GM23338 (cell line): Measurements from ENCODE around the gene AKAP13. TPM values are rescaled to one million over a fixed set of nuclear protein-coding genes. Genes with fewer than 3 reads are reported as not detected.

Source experiments
- ATAC-seq: fragments of 200-7000 bp; cut with Tn5 transposase; 3 replicates; pipeline ENCODE4 v1.9.1; 2020
- DNase-seq: peaks from one replicate; pipeline ENCODE4 v3.0.0-alpha.2; 2015; ENCODE audit warnings: low spot score
- H2AFZ ChIP-seq: fragments of 200-600 bp; sonication (generic); 2 replicates; pipeline ENCODE4 v1.8.0; 2016; ENCODE audit warnings: antibody characterized with exemption, mild to moderate bottlenecking, moderate library complexity
- H3F3A ChIP-seq: fragments of 200-600 bp; sonication (generic); replicated peaks from 2 replicates; pipeline ENCODE4 v1.8.0; 2017; ENCODE audit warnings: antibody characterized with exemption, mixed run types, low read depth
- H3K27ac ChIP-seq: fragments of 200-600 bp; sonication (generic); 2 replicates; pipeline ENCODE4 v1.6.1; 2016; ENCODE audit warnings: low read depth
- H3K27me3 ChIP-seq: fragments of 200-600 bp; sonication (generic); 2 replicates; pipeline ENCODE4 v1.8.0; 2016; ENCODE audit warnings: mild to moderate bottlenecking, mixed run types, moderate library complexity; ENCODE audit not compliant: insufficient read depth
- H3K36me3 ChIP-seq: fragments of 200-600 bp; sonication (generic); 2 replicates; pipeline ENCODE4 v1.8.0; 2016; ENCODE audit warnings: mild to moderate bottlenecking; ENCODE audit not compliant: insufficient read depth
- H3K4me1 ChIP-seq: fragments of 200-600 bp; sonication (generic); 2 replicates; pipeline ENCODE4 v1.8.0; 2016; ENCODE audit warnings: mild to moderate bottlenecking, moderate library complexity; ENCODE audit not compliant: insufficient read depth
- H3K4me2 ChIP-seq: fragments of 200-600 bp; sonication (generic); 2 replicates; pipeline ENCODE4 v1.7.1; 2017; ENCODE audit warnings: mixed run types
- H3K4me3 ChIP-seq: fragments of 200-600 bp; sonication (generic); 2 replicates; pipeline ENCODE4 v1.6.1; 2016; ENCODE audit warnings: mixed run types
- H3K79me2 ChIP-seq: fragments of 200-600 bp; sonication (generic); replicated peaks from 2 replicates; pipeline ENCODE4 v1.8.0; 2017; ENCODE audit warnings: mild to moderate bottlenecking; ENCODE audit not compliant: insufficient read depth
- H3K9me2 ChIP-seq: fragments of 200-600 bp; sonication (generic); 2 replicates; pipeline ENCODE4 v1.8.0; 2017; ENCODE audit not compliant: insufficient read depth
- H4K20me1 ChIP-seq: fragments of 200-600 bp; sonication (generic); replicated peaks from 2 replicates; pipeline ENCODE4 v1.8.0; 2017; ENCODE audit warnings: mild to moderate bottlenecking; ENCODE audit not compliant: insufficient read depth
- H3K27ac Mint-ChIP-seq: 2 replicates; pipeline ENCODE4 v1.8.0; 2020; ENCODE audit warnings: inconsistent platforms, mild to moderate bottlenecking, moderate library complexity, mixed read lengths
- H3K27me3 Mint-ChIP-seq: 3 replicates; pipeline ENCODE4 v1.8.0; 2022; ENCODE audit warnings: low read depth, mild to moderate bottlenecking, moderate library complexity, mixed read lengths, inconsistent platforms; ENCODE audit not compliant: insufficient read depth, poor library complexity
- H3K36me3 Mint-ChIP-seq: 3 replicates; pipeline ENCODE4 v1.8.0; 2021; ENCODE audit warnings: low read depth, mild to moderate bottlenecking, inconsistent platforms, moderate library complexity, mixed read lengths
- H3K4me1 Mint-ChIP-seq: 3 replicates; pipeline ENCODE4 v1.8.0; 2020; ENCODE audit warnings: mild to moderate bottlenecking, inconsistent platforms, mixed read lengths
- H3K4me3 Mint-ChIP-seq: 3 replicates; pipeline ENCODE4 v1.8.0; 2021; ENCODE audit warnings: moderate library complexity, mild to moderate bottlenecking, inconsistent platforms, mixed read lengths
- H3K9me3 Mint-ChIP-seq: 3 replicates; pipeline ENCODE4 v1.8.0; 2020; ENCODE audit warnings: moderate library complexity, mild to moderate bottlenecking, inconsistent platforms, mixed read lengths
- CREB1 ChIP-seq: fragments of 250-450 bp; sonication (Bioruptor Pico); IDR thresholded peaks from 2 replicates; pipeline ENCODE4 v1.5.0; 2020; ENCODE audit warnings: low read depth, mild to moderate bottlenecking, moderate library complexity
- CTCF ChIP-seq, 2 experiments: fragments of 200-600 bp in 1 of 2; sonication (generic) in 1 of 2; conservative IDR thresholded peaks; 2 replicates each; pipeline versions ENCODE4 v1.5.1 to v1.6.1; 2016 to 2017; ENCODE audit warnings: antibody characterized with exemption in 2 of 2, low read depth in 2 of 2, mild to moderate bottlenecking in 2 of 2, moderate library complexity in 1 of 2
- ETS1 ChIP-seq: IDR thresholded peaks from 2 replicates; pipeline ENCODE4 v1.6.1; 2016; ENCODE audit warnings: antibody characterized with exemption
- EZH2phosphoT487 ChIP-seq: fragments of 200-600 bp; sonication (generic); IDR thresholded peaks from one replicate; pipeline ENCODE4 v1.8.1; 2018; ENCODE audit warnings: antibody characterized with exemption; ENCODE audit not compliant: unreplicated experiment
- JUNB ChIP-seq: IDR thresholded peaks from one replicate; pipeline ENCODE4 v1.6.1; 2016; ENCODE audit warnings: antibody characterized with exemption; ENCODE audit not compliant: unreplicated experiment
- NANOG ChIP-seq: IDR thresholded peaks from 2 replicates; pipeline ENCODE4 v1.6.1; 2016; ENCODE audit warnings: antibody characterized with exemption, borderline replicate concordance
- POLR2AphosphoS5 ChIP-seq: IDR thresholded peaks from 2 replicates; pipeline ENCODE4 v1.6.1; 2016; ENCODE audit warnings: antibody characterized with exemption, low read depth
- REST ChIP-seq: IDR thresholded peaks from one replicate; pipeline ENCODE4 v1.6.1; 2018; ENCODE audit warnings: antibody characterized with exemption; ENCODE audit not compliant: unreplicated experiment
- ZNF114 ChIP-seq: fragments of 250-450 bp; sonication (Bioruptor Pico); IDR thresholded peaks from 2 replicates; pipeline ENCODE4 v1.5.0; 2020; ENCODE audit warnings: mild to moderate bottlenecking, moderate library complexity
- ZNF331 ChIP-seq: fragments of 250-450 bp; sonication (Bioruptor Pico); IDR thresholded peaks from 2 replicates; pipeline ENCODE4 v1.5.0; 2020; ENCODE audit warnings: low read depth, mild to moderate bottlenecking, moderate library complexity
- polyA plus RNA-seq: library from polyadenylated mRNA; unstranded; fragments of >200 nt; fragmentation: Nextera tagmentation; extraction: Ambion mirVana; gene quantifications from 2 replicates; pipeline ENCODE4 v1.2.1, GENCODE V29; 2016
- total RNA-seq: library from RNA; depleted of rRNA; stranded (reverse); fragments of >200 nt; shearing (Covaris generic); gene quantifications from 2 replicates; pipeline ENCODE4 v1.2.3, GENCODE V29; 2014

Gene AKAP13
- total and polyA plus RNA-seq, 2 experiments from 2014 or later = 46.2 to 60.7 TPM

GRCh38 chr15:85603703-85604102, 223.3 kb downstream of the AKAP13 start:
- Mint-ChIP-seq H3K27me3 (peaks cover 5% of the 10 kb centered on the region), H3K27ac (peak overlapping the region; percentile 10; the same call in 1 of the 2 replicates), H3K36me3 (no peaks in the 10 kb centered on the region), H3K4me3 (no peak overlapping the region), H3K9me3 (no peaks in the 10 kb centered on the region), H3K4me1 (peaks cover 2% of the 10 kb centered on the region; the same call in 1 of the 3 replicates)
- H4K20me1 ChIP-seq = no peaks in the 10 kb centered on the region; the same call in 1 of the 2 replicates
- no peak for TF ChIP-seq POLR2AphosphoS5
- TF ChIP-seq ZNF331 (CRISPR knock-in tag) = no peak
- TF ChIP-seq CTCF (conservative IDR thresholded peaks at IDR 0.05; ENCODE audit: low read depth in 2 of 2) = 0 out of 4 replicates have a peak, but pooled peaks of 1 of the 2 experiments have one; percentile 3
- H3K4me2 ChIP-seq = no peak overlapping the region
- no peaks in the 10 kb centered on the region for H3F3A ChIP-seq
- H3K36me3 ChIP-seq = no peaks in the 10 kb centered on the region
- H3K4me3 ChIP-seq = no peak overlapping the region
- DNase-seq (no peak), ATAC-seq (no peak)
- no peak overlapping the region for H2AFZ ChIP-seq
- no peaks in the 10 kb centered on the region for H3K4me1 ChIP-seq
- no peaks in the 10 kb centered on the region for H3K79me2 ChIP-seq
- H3K27ac ChIP-seq = no peak overlapping the region
- H3K9me2 ChIP-seq = no peaks in the 10 kb centered on the region
- no peaks in the 10 kb centered on the region for H3K27me3 ChIP-seq

- Mint-ChIP-seq H3K27me3 (peaks cover 5% of the 10 kb centered on the region), H3K9me3 (no peaks in the 10 kb centered on the region), H3K4me1 (peaks cover 2% of the 10 kb centered on the region; the same call in 1 of the 3 replicates), H3K36me3 (no peaks in the 10 kb centered on the region), H3K27ac (no peak overlapping the region), H3K4me3 (no peak overlapping the region)
- H4K20me1 ChIP-seq = no peaks in the 10 kb centered on the region
- no peaks in the 10 kb centered on the region for H3K9me2 ChIP-seq
- no peaks in the 10 kb centered on the region for H3K27me3 ChIP-seq
- DNase-seq (no peak), ATAC-seq (no peak)
- H2AFZ ChIP-seq = no peak overlapping the region
- H3K4me1 ChIP-seq = no peaks in the 10 kb centered on the region
- no peaks in the 10 kb centered on the region for H3F3A ChIP-seq
- no peaks in the 10 kb centered on the region for H3K79me2 ChIP-seq
- no peak overlapping the region for H3K4me3 ChIP-seq
- no peak overlapping the region for H3K27ac ChIP-seq
- H3K4me2 ChIP-seq = no peak overlapping the region
- no peaks in the 10 kb centered on the region for H3K36me3 ChIP-seq
- TF ChIP-seq ETS1 = no peak
- TF ChIP-seq CTCF (conservative IDR thresholded peaks at IDR 0.05; ENCODE audit: low read depth in 2 of 2) = no peak
- TF ChIP-seq JUNB = no peak
- TF ChIP-seq ZNF114 = no peak
- TF ChIP-seq REST = no peak
- no peak for TF ChIP-seq CREB1
- no peak for TF ChIP-seq ZNF331 (CRISPR knock-in tag)
- TF ChIP-seq EZH2phosphoT487 = no peak
- TF ChIP-seq NANOG = no peak
Measured at GRCh38 chr15:85604194-85604593, 223.8 kb downstream of the AKAP13 start.
